Left lung (tissue), 14 donors: Measurements from ENCODE around the gene TMEM121B. TPM values are rescaled to one million over a fixed set of nuclear protein-coding genes. Genes with fewer than 3 reads are reported as not detected.
A peak's percentile ranks its signal among the peaks of the same experiment; 100 is the strongest.

ENCODE experiments used
- ATAC-seq: fragments of 200-7000 bp; cut with Tn5 transposase; one replicate; pipeline ENCODE4 v1.9.1; 2020; ENCODE audit warnings: moderate library complexity
- DNase-seq, 4 donors: peaks; one replicate each; pipeline ENCODE4 v3.0.0-alpha.2; 2013 to 2020
- H3K27ac ChIP-seq, 2 donors: fragments of 200-600 bp; sonication (generic) in 1 of 2; one replicate each; pipeline versions ENCODE4 v1.5.0 to v1.8.0; 2020 to 2021
- H3K27me3 ChIP-seq, 2 donors: fragments of 200-600 bp; sonication (generic) in 1 of 2; one replicate each; pipeline versions ENCODE4 v1.5.0 to v1.8.0; 2020 to 2021
- H3K36me3 ChIP-seq, 2 donors: fragments of 200-600 bp; sonication (generic) in 1 of 2; one replicate each; pipeline versions ENCODE4 v1.5.0 to v1.8.0; 2020 to 2021
- H3K4me1 ChIP-seq, 2 donors: fragments of 200-600 bp; one replicate each; pipeline ENCODE4 v1.8.0; 2021
- H3K4me3 ChIP-seq, 2 donors: fragments of 200-600 bp; sonication (generic) in 1 of 2; one replicate each; pipeline versions ENCODE4 v1.5.0 to v1.8.0; 2020 to 2021; ENCODE audit warnings: mild to moderate bottlenecking in 1 of 2
- H3K9me3 ChIP-seq, 2 donors: fragments of 200-600 bp; sonication (generic) in 1 of 2; one replicate each; pipeline versions ENCODE4 v1.5.0 to v1.8.0; 2020 to 2021
- CTCF ChIP-seq, 2 donors: fragments of 200-600 bp; sonication (generic) in 1 of 2; IDR thresholded peaks; one replicate each; pipeline versions ENCODE4 v1.5.0 to v1.8.0; 2021; ENCODE audit warnings: antibody characterized with exemption in 2 of 2
- intact Hi-C, 2 donors: fragments of 100-400 bp; cut with DNase I; formaldehyde crosslinking; loops; one replicate each; pipeline versions ENCODE4 v1.11.2 to v1.14.2; 2022
- long read RNA-seq, 12 donors: library from polyadenylated mRNA in 2 of 12; unstranded in 2 of 12; transcript quantifications; one replicate each; pipeline ENCODE4 v2.0.0 and lab custom pipeline, GENCODE V29; 2019 to 2026
- polyA plus RNA-seq, 6 donors: library from polyadenylated mRNA; unstranded; fragments of 120-200 nt; gene quantifications; one replicate each; pipeline ENCODE4 v1.2.1, GENCODE V29; 2013; ENCODE audit not compliant: insufficient read length in 6 of 6
- total RNA-seq, 2 donors: library from RNA; stranded (reverse); fragmentation: NEBNext Ultra II Directional; extraction: Animal tissue kit (Norgen Biotek cat#: 25700); gene quantifications; one replicate each; pipeline ENCODE4 v1.2.1, GENCODE V29; 2021
- donor health status: DM: no; HTN: yes; CAD: no.
- donor health status: DM: no; HTN: no; CAD: no.

The TMEM121B gene
- total RNA-seq (1 to 10 TPM in 1 of 2 donors, under 1 TPM in 1; 0.41 to 1.4 TPM), polyA plus RNA-seq (1 to 10 TPM in 1 of 6 donors, under 1 TPM in 5; 0.42 to 1.0 (median 0.94) TPM)
- long read RNA-seq, donor 1, full-length matches to known transcripts = 1 of 1 reads
- long read RNA-seq, donor 1, partial matches to known transcripts = 0 of 1 reads
- long read RNA-seq, donor 1, other reads (novel, unspliced or antisense) = 0 of 1 reads
- long read RNA-seq, donor 2, full-length matches to known transcripts = 1 of 1 reads
- long read RNA-seq, donor 2, partial matches to known transcripts = 0 of 1 reads
- long read RNA-seq, donor 2, other reads (novel, unspliced or antisense) = 0 of 1 reads
- long read RNA-seq, donor 3, full-length matches to known transcripts = 3 of 3 reads
- long read RNA-seq, donor 3, partial matches to known transcripts = 0 of 3 reads
- long read RNA-seq, donor 3, other reads (novel, unspliced or antisense) = 0 of 3 reads
- long read RNA-seq, donor 4 = 0 reads
- long read RNA-seq, donor 5, full-length matches to known transcripts = 1 of 1 reads
- long read RNA-seq, donor 5, partial matches to known transcripts = 0 of 1 reads
- long read RNA-seq, donor 5, other reads (novel, unspliced or antisense) = 0 of 1 reads
- long read RNA-seq, donor 6 = 0 reads
- long read RNA-seq, donor 7 = 0 reads
- long read RNA-seq, donor 8, full-length matches to known transcripts = 1 of 1 reads
- long read RNA-seq, donor 8, partial matches to known transcripts = 0 of 1 reads
- long read RNA-seq, donor 8, other reads (novel, unspliced or antisense) = 0 of 1 reads
- long read RNA-seq, donor 9 = 0 reads
- long read RNA-seq, donor 10 = 0 reads
- long read RNA-seq, donor 11, full-length matches to known transcripts = 18 of 18 reads
- long read RNA-seq, donor 11, partial matches to known transcripts = 0 of 18 reads
- long read RNA-seq, donor 11, other reads (novel, unspliced or antisense) = 0 of 18 reads
- long read RNA-seq, donor 12, full-length matches to known transcripts = 2 of 2 reads
- long read RNA-seq, donor 12, partial matches to known transcripts = 0 of 2 reads
- long read RNA-seq, donor 12, other reads (novel, unspliced or antisense) = 0 of 2 reads

- Histone ChIP-seq H3K4me3 (peak within 1 kb of the TSS; percentile 25 to 56), H3K9me3 (no peaks in the 10 kb centered on the region), H3K27me3 (peaks cover 33 to 50% of the 10 kb centered on the region in 2 donors), H3K4me1 (peaks cover 0 to 54% of the 10 kb centered on the region in 2 donors), H3K27ac (no peak within 1 kb of the TSS), H3K36me3 (no peaks in the 10 kb centered on the region)
- ATAC-seq (peak; percentile 70), DNase-seq (peak in 3 of 4 donors; percentile 60 to 93 (median 65))
- no peak for TF ChIP-seq CTCF (IDR thresholded peaks at IDR 0.05)
- intact Hi-C loops = no loop called here
Observed at GRCh38 chr22:17121233-17122195, at the start of gene TMEM121B. Gene TMEM121B (minus strand): TSS chr22:17121360. CDS start chr22:17121127, 233 bp downstream.

GRCh38 chr22:17167486-17167885 lies 46.3 kb upstream of the TMEM121B start:
- ATAC-seq (no peak), DNase-seq (peak in 1 of 4 donors; percentile 16)
- Histone ChIP-seq H3K9me3 (no peaks in the 10 kb centered on the region), H3K4me1 (peaks cover 0 to 12% of the 10 kb centered on the region in 2 donors), H3K27ac (no peak overlapping the region), H3K27me3 (no peaks in the 10 kb centered on the region), H3K4me3 (no peak overlapping the region), H3K36me3 (no peaks in the 10 kb centered on the region)
- intact Hi-C loops = no loop called here
- TF ChIP-seq CTCF (IDR thresholded peaks at IDR 0.05) = no peak

- TF ChIP-seq CTCF (IDR thresholded peaks at IDR 0.05) = peak in 1 of 2 donors; percentile 9
- no peak overlapping the region for H3K4me3 ChIP-seq
- no peaks in the 10 kb centered on the region for H3K9me3 ChIP-seq
- no peaks in the 10 kb centered on the region for H3K36me3 ChIP-seq
- H3K27me3 ChIP-seq = no peaks in the 10 kb centered on the region
- DNase-seq = no peak
- H3K4me1 ChIP-seq = peaks cover 3 to 9% of the 10 kb centered on the region in 2 donors
- intact Hi-C loops = no loop called here
- no peak for ATAC-seq
- no peak overlapping the region for H3K27ac ChIP-seq
Observed at GRCh38 chr22:17164392-17165024, 43.3 kb upstream of the TMEM121B start.

- no peak for DNase-seq
- no peak for ATAC-seq
- no peaks in the 10 kb centered on the region for H3K9me3 ChIP-seq
Observed at GRCh38 chr22:17162731-17163130, 41.6 kb upstream of the TMEM121B start.

More at GRCh38 chr22:17162731-17163130, 41.6 kb upstream of the TMEM121B start:
- TF ChIP-seq CTCF (IDR thresholded peaks at IDR 0.05) = no peak
- intact Hi-C loops = no loop called here
- Histone ChIP-seq H3K4me1 (peaks cover 9 to 19% of the 10 kb centered on the region in 2 donors), H3K27me3 (no peaks in the 10 kb centered on the region), H3K36me3 (no peaks in the 10 kb centered on the region), H3K4me3 (no peak overlapping the region), H3K27ac (no peak overlapping the region)
